Fibroblast of skin of scalp (primary cell): ENCODE measurements around the gene RASA3.

Source experiments
- DNase-seq: peaks from one replicate; pipeline ENCODE4 v3.0.0-alpha.2; 2013

RASA3 gene

GRCh38 chr13:113948034-113948742 is 184.2 kb downstream of the RASA3 start:
- DNase-seq = no peak

- peak; percentile 55 for DNase-seq
These were observed 185.0 kb downstream of the RASA3 start for GRCh38 chr13:113947311-113948033.

- DNase-seq = no peak
These were observed 185.8 kb downstream of the RASA3 start for GRCh38 chr13:113946409-113947181.

GRCh38 chr13:113945857-113946408 is 186.5 kb downstream of the RASA3 start:
- DNase-seq = no peak

- no peak for DNase-seq
These were observed 188.4 kb downstream of the RASA3 start for GRCh38 chr13:113943821-113944565.

GRCh38 chr13:113942591-113943103 is 189.8 kb downstream of the RASA3 start:
- no peak for DNase-seq

GRCh38 chr13:113941571-113942191 is 190.7 kb downstream of the RASA3 start:
- DNase-seq = peak; percentile 19

- DNase-seq = no peak
These were observed 192.5 kb downstream of the RASA3 start for GRCh38 chr13:113939944-113940297.

- DNase-seq = no peak
These were observed 193.1 kb downstream of the RASA3 start for GRCh38 chr13:113939129-113939943.

GRCh38 chr13:113938716-113939115 is 193.7 kb downstream of the RASA3 start:
- no peak for DNase-seq

- no peak for DNase-seq
These were observed 194.2 kb downstream of the RASA3 start for GRCh38 chr13:113938246-113938645.

GRCh38 chr13:113937527-113938180 is 194.8 kb downstream of the RASA3 start:
- DNase-seq = no peak

- no peak for DNase-seq
These were observed 195.3 kb downstream of the RASA3 start for GRCh38 chr13:113937073-113937472.

GRCh38 chr13:113936166-113936965 is 196.1 kb downstream of the RASA3 start:
- no peak for DNase-seq

- DNase-seq = no peak
These were observed 197.2 kb downstream of the RASA3 start for GRCh38 chr13:113935001-113935844.

- no peak for DNase-seq
These were observed 197.8 kb downstream of the RASA3 start for GRCh38 chr13:113934576-113934975.

GRCh38 chr13:113933901-113934300 is 198.5 kb downstream of the RASA3 start:
- DNase-seq = no peak

GRCh38 chr13:113931841-113932459 is 200.5 kb downstream of the RASA3 start:
- DNase-seq = no peak
